Measurements from ENCODE around the gene IPO4. TPM values are rescaled to one million over a fixed set of nuclear protein-coding genes. Genes with fewer than 3 reads are reported as not detected.

Gene IPO4
- total RNA-seq, 5 donors from 2014 or later (not counting 1 experiment from before 2014, with no cell fraction given), result 34.4 to 53.4 (median 39.6) TPM

DNA sequence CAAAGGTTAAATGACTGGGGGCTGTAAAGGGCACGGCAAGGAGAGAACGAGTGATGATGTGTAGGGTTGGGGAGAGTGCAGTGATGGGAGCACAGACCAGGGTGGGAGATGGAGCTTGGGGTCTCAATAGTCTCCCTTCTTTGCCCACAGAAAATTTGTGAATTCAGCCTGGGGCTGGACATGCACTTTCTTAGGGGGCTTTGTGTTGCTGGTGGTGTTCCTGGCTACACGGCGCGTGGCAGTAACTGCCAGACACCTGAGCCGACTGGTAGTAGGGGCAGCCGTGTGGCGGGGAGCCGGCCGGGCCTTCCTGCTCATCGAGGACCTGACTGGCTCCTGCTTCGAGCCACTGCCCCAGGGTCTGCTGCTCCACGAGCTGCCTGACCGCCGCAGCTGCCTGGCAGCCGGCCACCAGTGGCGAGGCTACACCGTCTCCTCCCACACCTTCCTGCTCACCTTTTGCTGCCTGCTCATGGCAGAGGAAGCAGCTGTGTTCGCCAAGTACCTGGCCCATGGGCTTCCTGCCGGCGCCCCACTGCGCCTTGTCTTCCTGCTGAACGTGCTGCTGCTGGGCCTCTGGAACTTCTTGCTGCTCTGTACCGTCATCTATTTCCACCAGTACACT is 56.4 kb downstream of the IPO4 start:
- no peaks in the 10 kb centered on the region for H3K9me3 Mint-ChIP-seq

DNA sequence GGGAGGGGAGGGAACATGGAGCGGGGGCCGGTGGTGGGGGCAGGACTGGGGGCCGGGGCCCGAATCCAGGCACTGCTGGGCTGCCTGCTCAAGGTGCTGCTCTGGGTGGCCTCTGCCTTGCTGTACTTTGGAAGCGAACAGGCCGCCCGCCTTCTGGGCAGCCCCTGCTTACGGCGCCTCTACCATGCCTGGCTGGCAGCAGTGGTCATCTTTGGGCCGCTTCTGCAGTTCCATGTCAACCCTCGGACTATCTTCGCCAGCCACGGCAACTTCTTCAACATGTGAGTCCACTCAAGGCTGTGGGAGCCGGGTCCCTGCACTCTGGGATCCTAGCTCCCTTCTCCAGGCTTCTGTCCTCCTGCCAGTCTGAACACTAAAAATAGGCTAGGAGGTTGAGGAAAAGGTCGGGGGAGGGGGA is 57.1 kb downstream of the IPO4 start:
- no peaks in the 10 kb centered on the region for H3K36me3 ChIP-seq (ENCODE audit: control insufficient read depth in 2 of 2, extremely low read depth in 1 of 2, insufficient read depth in 1 of 2, low read length in 1 of 2)
- H3K27me3 ChIP-seq (replicated peaks in 1 of 2; ENCODE audit: control insufficient read depth in 2 of 2, extremely low read depth in 1 of 2, insufficient read depth in 2 of 2, low read length in 1 of 2), result no peaks in the 10 kb centered on the region
- Mint-ChIP-seq H3K36me3 (no peaks in the 10 kb centered on the region), H3K4me3 (peak overlapping the region in 1 of 3 donors; percentile 61), H3K4me1 (peaks cover 27 to 32% (median 28%) of the 10 kb centered on the region in 3 donors), H3K9me3 (no peaks in the 10 kb centered on the region), H3K27me3 (no peaks in the 10 kb centered on the region), H3K27ac (peak overlapping the region; percentile 91 to 94)
- H3K4me1 ChIP-seq (ENCODE audit: control insufficient read depth in 1 of 2, extremely low read depth in 1 of 2, insufficient read depth in 2 of 2, low read length in 2 of 2), result peaks cover 12 to 26% of the 10 kb centered on the region in 2 experiments
- CTCF ChIA-PET, result interaction anchor here in 1 of 2 donors (1.3 kb wide), 1 partner anchor 16 kb away, joined by 3 read pairs; no protein-coding TSS in a partner anchor
- no peaks in the 10 kb centered on the region for H3K9me3 ChIP-seq
- 98% methylated on average over 10 of the region's 15 CpGs for WGBS (ENCODE audit: insufficient coverage)
- H3K4me3 ChIP-seq (ENCODE audit: control insufficient read depth in 1 of 2, extremely low read depth in 1 of 2, low read length in 1 of 2), result no peak overlapping the region
- POLR2A ChIA-PET, result no interaction called here
- DNase-seq (no peak), ATAC-seq (replicated peaks in 1 of 4) (no peak)
- peak overlapping the region; percentile 67 for H3K27ac ChIP-seq (ENCODE audit: low read length)

More for the DNA sequence above, 56.4 kb downstream of the IPO4 start:
- peak overlapping the region; percentile 91 to 94 for H3K27ac Mint-ChIP-seq
- H3K4me1 ChIP-seq (ENCODE audit: control insufficient read depth in 1 of 2, extremely low read depth in 1 of 2, insufficient read depth in 2 of 2, low read length in 2 of 2), result peaks cover 17 to 32% of the 10 kb centered on the region in 2 experiments
- peak overlapping the region; percentile 9 to 61 (median 13) for H3K4me3 Mint-ChIP-seq
- H3K4me3 ChIP-seq (ENCODE audit: control insufficient read depth in 1 of 2, extremely low read depth in 1 of 2, low read length in 1 of 2), result no peak overlapping the region
- H3K36me3 ChIP-seq (ENCODE audit: control insufficient read depth in 2 of 2, extremely low read depth in 1 of 2, insufficient read depth in 1 of 2, low read length in 1 of 2), result peaks cover 0 to 2% of the 10 kb centered on the region in 2 donors
- no peaks in the 10 kb centered on the region for H3K27me3 Mint-ChIP-seq
- DNase-seq (peak in 19 of 35 experiments; percentile 20 to 55 (median 33)), ATAC-seq (replicated peaks in 1 of 4) (peak in 2 of 4 experiments; percentile 19 to 24)
- H3K27ac ChIP-seq (ENCODE audit: low read length), result peak overlapping the region; percentile 67
- peaks cover 2% of the 10 kb centered on the region for H3K36me3 Mint-ChIP-seq
- ChIA-PET POLR2A (no interaction called here), CTCF (no interaction called here)
- 35% methylated on average over 23 of the region's 24 CpGs for WGBS (ENCODE audit: insufficient coverage)
- no peaks in the 10 kb centered on the region for H3K27me3 ChIP-seq (replicated peaks in 1 of 2; ENCODE audit: control insufficient read depth in 2 of 2, extremely low read depth in 1 of 2, insufficient read depth in 2 of 2, low read length in 1 of 2)
- no peaks in the 10 kb centered on the region for H3K9me3 ChIP-seq
- H3K4me1 Mint-ChIP-seq, result peaks cover 34 to 39% (median 34%) of the 10 kb centered on the region in 3 donors

DNA sequence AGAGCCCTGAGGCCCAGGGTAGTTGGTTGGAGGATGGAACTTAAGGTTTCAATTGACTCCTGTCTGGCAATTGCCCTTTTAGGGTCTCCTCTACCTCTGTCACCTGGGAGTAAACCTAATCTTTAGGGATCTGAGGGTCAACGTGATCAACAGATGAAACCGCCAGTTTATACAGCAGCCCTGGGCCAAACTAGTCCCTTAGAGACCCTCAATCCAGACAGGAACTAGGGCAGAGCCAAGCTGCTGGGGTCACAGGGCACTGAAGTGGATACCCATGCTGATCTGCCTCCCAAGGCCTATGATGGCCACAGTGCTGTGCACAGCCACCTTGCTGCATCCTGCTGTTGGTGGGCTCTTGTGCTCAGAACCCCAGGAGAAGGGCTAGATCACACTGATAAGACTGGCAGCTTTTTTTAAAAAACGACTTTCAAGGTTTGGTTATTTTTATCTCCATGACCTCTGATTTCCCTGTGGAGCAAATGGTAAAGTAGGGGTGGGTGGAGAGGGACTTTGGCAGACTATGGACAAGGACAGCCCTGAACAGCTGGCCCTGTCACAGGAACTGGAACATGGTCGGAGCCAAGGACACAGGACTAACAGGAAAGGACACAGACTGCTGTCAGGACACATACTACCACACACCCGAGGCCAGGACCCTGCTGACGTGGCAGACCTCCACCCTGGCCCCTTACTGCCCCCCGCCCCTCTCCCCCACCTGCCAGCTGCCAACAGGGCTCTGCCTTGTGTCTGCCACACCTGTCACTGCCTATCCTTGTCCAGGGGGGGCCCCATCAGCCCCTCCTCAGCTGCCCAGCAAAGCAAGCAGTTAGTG is 57.7 kb downstream of the IPO4 start:
- no peak overlapping the region for H3K4me3 ChIP-seq (ENCODE audit: control insufficient read depth in 1 of 2, extremely low read depth in 1 of 2, low read length in 1 of 2)
- WGBS (ENCODE audit: insufficient coverage), result 73% methylated on average over 3 of the region's 7 CpGs
- H3K9me3 ChIP-seq, result no peaks in the 10 kb centered on the region
- peaks cover 27 to 30% (median 27%) of the 10 kb centered on the region in 3 donors for H3K4me1 Mint-ChIP-seq
- H3K4me1 ChIP-seq (ENCODE audit: control insufficient read depth in 1 of 2, extremely low read depth in 1 of 2, insufficient read depth in 2 of 2, low read length in 2 of 2), result peaks cover 11 to 23% of the 10 kb centered on the region in 2 experiments
- no peaks in the 10 kb centered on the region for H3K27me3 Mint-ChIP-seq
- ATAC-seq (replicated peaks in 1 of 4) (no peak), DNase-seq (no peak)
- CTCF ChIA-PET, result interaction anchor here in 1 of 2 donors (1.3 kb wide), 1 partner anchor 16 kb away, joined by 3 read pairs; no protein-coding TSS in a partner anchor
- POLR2A ChIA-PET, result no interaction called here
- H3K9me3 Mint-ChIP-seq, result no peaks in the 10 kb centered on the region
- H3K27ac ChIP-seq (ENCODE audit: low read length), result no peak overlapping the region
- H3K36me3 ChIP-seq (ENCODE audit: control insufficient read depth in 2 of 2, extremely low read depth in 1 of 2, insufficient read depth in 1 of 2, low read length in 1 of 2), result no peaks in the 10 kb centered on the region
- H3K27ac Mint-ChIP-seq, result peak overlapping the region; percentile 77 to 80
- H3K27me3 ChIP-seq (replicated peaks in 1 of 2; ENCODE audit: control insufficient read depth in 2 of 2, extremely low read depth in 1 of 2, insufficient read depth in 2 of 2, low read length in 1 of 2), result no peaks in the 10 kb centered on the region
- no peak overlapping the region for H3K4me3 Mint-ChIP-seq
- no peaks in the 10 kb centered on the region for H3K36me3 Mint-ChIP-seq

DNA sequence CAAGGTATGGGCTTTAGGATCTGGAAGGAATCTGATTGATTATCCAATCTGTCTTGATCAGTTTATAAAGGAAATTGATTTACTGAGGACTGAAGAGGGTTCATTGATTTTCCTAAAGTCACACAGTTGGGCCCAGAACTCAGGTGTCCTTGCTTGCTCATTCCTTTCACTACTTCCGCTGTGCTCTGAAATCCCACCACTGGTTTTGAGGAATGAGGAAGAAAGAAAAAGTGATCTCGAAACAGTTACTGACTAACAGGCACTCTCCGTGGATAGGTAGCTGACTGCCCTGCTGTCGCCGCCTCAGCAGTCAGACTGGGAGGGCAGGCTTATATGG is 58.3 kb downstream of the IPO4 start, which contains the start of gene FITM1:
Gene FITM1 (plus strand): TSS at position 280 of the 337 bp plus-strand sequence. CDS start 905 bp downstream, outside the sequence.
- Histone ChIP-seq H3K36me3 (ENCODE audit: control insufficient read depth in 2 of 2, extremely low read depth in 1 of 2, insufficient read depth in 1 of 2, low read length in 1 of 2) (no peaks in the 10 kb centered on the region), H3K9me3 (no peaks in the 10 kb centered on the region), H3K4me3 (ENCODE audit: control insufficient read depth in 1 of 2, extremely low read depth in 1 of 2, low read length in 1 of 2) (no peak within 1 kb of the TSS), H3K27me3 (replicated peaks in 1 of 2; ENCODE audit: control insufficient read depth in 2 of 2, extremely low read depth in 1 of 2, insufficient read depth in 2 of 2, low read length in 1 of 2) (no peaks in the 10 kb centered on the region), H3K4me1 (ENCODE audit: control insufficient read depth in 1 of 2, extremely low read depth in 1 of 2, insufficient read depth in 2 of 2, low read length in 2 of 2) (peaks cover 9 to 20% of the 10 kb centered on the region in 2 experiments), H3K27ac (ENCODE audit: low read length) (no peak within 1 kb of the TSS)
- CTCF ChIA-PET, result interaction anchor here in 1 of 2 donors (1.3 kb wide), 1 partner anchor 15 kb away, joined by 3 read pairs; no protein-coding TSS in a partner anchor
- no peak for DNase-seq
- POLR2A ChIA-PET, result interaction anchor here in 1 of 2 donors (0.7 kb wide), 1 partner anchor 14 kb away, joined by 4 read pairs; no protein-coding TSS in a partner anchor
- peak within 1 kb of the TSS; percentile 77 to 80 for H3K27ac Mint-ChIP-seq
- no peaks in the 10 kb centered on the region for H3K9me3 Mint-ChIP-seq
- no peak within 1 kb of the TSS for H3K4me3 Mint-ChIP-seq
- 96% methylated on average over 4 of the region's 5 CpGs for WGBS (ENCODE audit: insufficient coverage)
- no peaks in the 10 kb centered on the region for H3K36me3 Mint-ChIP-seq
- ATAC-seq (replicated peaks in 1 of 4), result no peak
- H3K4me1 Mint-ChIP-seq, result peaks cover 23 to 28% (median 24%) of the 10 kb centered on the region in 3 donors
- H3K27me3 Mint-ChIP-seq, result no peaks in the 10 kb centered on the region

Other genes with a start within 250 kb of the IPO4 start
- gene DHRS4, start 235.0 kb downstream of the IPO4 start, total RNA-seq, result 10 to 100 TPM; 11.1 to 21.4 (median 17.5) TPM
- 10 to 100 TPM; 14.0 to 21.9 (median 16.4) TPM for gene DHRS4L2, start 199.9 kb downstream of the IPO4 start, total RNA-seq
- gene CARMIL3, start 136.8 kb downstream of the IPO4 start, total RNA-seq, result 1 to 10 TPM in 1 of 5 donors, under 1 TPM in 4; 0.38 to 1.9 (median 0.59) TPM
- gene CPNE6, start 117.3 kb downstream of the IPO4 start, total RNA-seq, result not detected
- 10 to 100 TPM; 11.8 to 35.5 (median 29.4) TPM for gene PCK2, start 94.5 kb downstream of the IPO4 start, total RNA-seq
- gene DCAF11, start 74.0 kb downstream of the IPO4 start, total RNA-seq, result 10 to 100 TPM; 78.5 to 94.1 (median 89.6) TPM
- gene NRL, start 73.9 kb downstream of the IPO4 start, total RNA-seq, result 1 to 10 TPM; 1.9 to 3.7 (median 3.4) TPM
- gene FITM1, start 58.2 kb downstream of the IPO4 start, total RNA-seq, result 1 to 10 TPM; 2.5 to 3.5 (median 3.2) TPM
- gene PSME1, start 52.6 kb downstream of the IPO4 start, total RNA-seq, result 100 to 1,000 TPM; 221 to 291 (median 259) TPM
- gene EMC9, start 47.2 kb downstream of the IPO4 start, total RNA-seq, result 10 to 100 TPM in 3 of 5 donors, 1 to 10 TPM in 2; 9.3 to 29.8 (median 20.8) TPM
- gene PSME2, start 42.2 kb downstream of the IPO4 start, total RNA-seq, result 100 to 1,000 TPM; 130 to 192 (median 159) TPM
- 100 to 1,000 TPM in 3 of 5 donors, 10 to 100 TPM in 2; 67.7 to 131 (median 100) TPM for gene RNF31, start 41.3 kb downstream of the IPO4 start, total RNA-seq
- gene IRF9, start 27.6 kb downstream of the IPO4 start, total RNA-seq, result 100 to 1,000 TPM; 201 to 285 (median 215) TPM
- 10 to 100 TPM; 32.4 to 82.5 (median 41.5) TPM for gene REC8, start 16.7 kb downstream of the IPO4 start, total RNA-seq
- 10 to 100 TPM; 19.0 to 29.5 (median 21.8) TPM for gene TM9SF1, start 6.6 kb upstream of the IPO4 start, total RNA-seq
- 1 to 10 TPM in 2 of 5 donors, under 1 TPM in 3; 0.35 to 1.4 (median 0.44) TPM for gene TSSK4, start 16.9 kb upstream of the IPO4 start, total RNA-seq
- 10 to 100 TPM; 81.9 to 99.6 (median 92.8) TPM for gene CHMP4A, start 24.7 kb upstream of the IPO4 start, total RNA-seq
- 10 to 100 TPM in 3 of 5 donors, 1 to 10 TPM in 2; 7.2 to 17.5 (median 12.1) TPM for gene MDP1, start 27.2 kb upstream of the IPO4 start, total RNA-seq
- 100 to 1,000 TPM in 4 of 5 donors, 10 to 100 TPM in 1; 92.1 to 107 (median 101) TPM for gene NEDD8, start 43.6 kb upstream of the IPO4 start, total RNA-seq
- gene GMPR2, start 44.1 kb upstream of the IPO4 start, total RNA-seq, result 10 to 100 TPM; 53.8 to 81.2 (median 64.0) TPM
- 100 to 1,000 TPM; 119 to 160 (median 139) TPM for gene TINF2, start 53.8 kb upstream of the IPO4 start, total RNA-seq
- 10 to 100 TPM in 2 of 5 donors, 1 to 10 TPM in 3; 4.9 to 13.5 (median 9.4) TPM for gene TGM1, start 74.4 kb upstream of the IPO4 start, total RNA-seq
- gene RABGGTA, start 82.8 kb upstream of the IPO4 start, total RNA-seq, result 10 to 100 TPM; 49.3 to 66.5 (median 62.4) TPM
- gene DHRS1, start 111.0 kb upstream of the IPO4 start, total RNA-seq, result 10 to 100 TPM; 34.2 to 47.6 (median 39.1) TPM
- gene NOP9, start 111.0 kb upstream of the IPO4 start, total RNA-seq, result 10 to 100 TPM; 29.7 to 33.2 (median 30.8) TPM
- gene CIDEB, start 119.2 kb upstream of the IPO4 start, total RNA-seq, result 10 to 100 TPM; 13.0 to 22.8 (median 20.8) TPM
- gene LTB4R2, start 121.3 kb upstream of the IPO4 start, total RNA-seq, result 10 to 100 TPM; 18.6 to 25.2 (median 20.3) TPM
- 10 to 100 TPM; 17.0 to 29.0 (median 18.0) TPM for gene LTB4R, start 122.7 kb upstream of the IPO4 start, total RNA-seq
- gene ADCY4, start 146.3 kb upstream of the IPO4 start, total RNA-seq, result 10 to 100 TPM in 1 of 5 donors, 1 to 10 TPM in 4; 7.8 to 10.4 (median 8.5) TPM
- 10 to 100 TPM; 26.2 to 68.3 (median 59.2) TPM for gene RIPK3, start 151.2 kb upstream of the IPO4 start, total RNA-seq
- gene NFATC4, start 179.4 kb upstream of the IPO4 start, total RNA-seq, result under 1 TPM in 4 of 5 donors, not detected in 1; 0.16 to 0.82 (median 0.39) TPM
- gene NYNRIN, start 210.2 kb upstream of the IPO4 start, total RNA-seq, result under 1 TPM; 0.28 to 0.95 (median 0.61) TPM
- 10 to 100 TPM in 1 of 5 donors, 1 to 10 TPM in 4; 3.9 to 13.5 (median 5.0) TPM for gene CBLN3, start 240.9 kb upstream of the IPO4 start, total RNA-seq
- gene KHNYN, start 241.1 kb upstream of the IPO4 start, total RNA-seq, result 100 to 1,000 TPM; 126 to 166 (median 146) TPM

All from T-cell (primary cell).